Mesenchymal stem cell (in vitro differentiated cells and primary cell): ENCODE data around the gene ARMH3.

Experiments
- DNase-seq: peaks from one replicate; pipeline ENCODE4 v3.0.0-alpha.2; 2013
- H2AFZ ChIP-seq: one replicate; pipeline ENCODE4 v1.6.1; 2013; ENCODE audit warnings: low read depth, mild to moderate bottlenecking, control low read depth, inconsistent platforms, low read length, moderate library complexity
- H2AK5ac ChIP-seq: 2 replicates; pipeline ENCODE4 v1.6.1; 2013; ENCODE audit warnings: low read length, moderate library complexity, mild to moderate bottlenecking, inconsistent platforms; ENCODE audit not compliant: severe bottlenecking
- H2BK120ac ChIP-seq: one replicate; pipeline ENCODE4 v1.6.1; 2013; ENCODE audit warnings: low read depth, mild to moderate bottlenecking, inconsistent platforms, low read length, moderate library complexity
- H2BK12ac ChIP-seq, 2 experiments: one replicate each; pipeline ENCODE4 v1.6.1; 2013; ENCODE audit warnings: inconsistent platforms in 2 of 2, low read length in 2 of 2, mild to moderate bottlenecking in 2 of 2, moderate library complexity in 2 of 2, control low read depth in 1 of 2
- H2BK15ac ChIP-seq: one replicate; pipeline ENCODE4 v1.6.1; 2013; ENCODE audit warnings: mild to moderate bottlenecking, low read depth, inconsistent platforms; ENCODE audit not compliant: poor library complexity, severe bottlenecking
- H2BK5ac ChIP-seq: 2 replicates; pipeline ENCODE4 v1.6.1; 2013; ENCODE audit warnings: low read depth, mild to moderate bottlenecking, low read length, control low read depth, inconsistent platforms; ENCODE audit not compliant: poor library complexity, severe bottlenecking
- H3K14ac ChIP-seq, 2 experiments: one replicate each; pipeline ENCODE4 v1.6.1; 2013; ENCODE audit warnings: inconsistent platforms in 2 of 2, low read length in 2 of 2, control low read depth in 1 of 2, mild to moderate bottlenecking in 1 of 2, moderate library complexity in 1 of 2
- H3K18ac ChIP-seq, 2 experiments: one replicate each; pipeline ENCODE4 v1.6.1; 2013; ENCODE audit warnings: inconsistent platforms in 2 of 2, low read length in 2 of 2, control low read depth in 1 of 2, low read depth in 1 of 2, mild to moderate bottlenecking in 1 of 2
- H3K23ac ChIP-seq, 2 experiments: one replicate each; pipeline ENCODE4 v1.6.1; 2013; ENCODE audit warnings: inconsistent platforms in 2 of 2, low read length in 2 of 2, mild to moderate bottlenecking in 2 of 2, moderate library complexity in 2 of 2, control low read depth in 1 of 2
- H3K27ac ChIP-seq: 2 replicates; pipeline ENCODE4 v1.5.1; 2013; ENCODE audit warnings: mild to moderate bottlenecking, moderate library complexity, low read length, control low read depth, inconsistent platforms; ENCODE audit not compliant: poor library complexity, severe bottlenecking
- H3K27me3 ChIP-seq, 2 experiments: 2 replicates each; pipeline versions ENCODE4 v1.6.1 to v1.7.0; 2013; ENCODE audit warnings: low read length in 2 of 2, mild to moderate bottlenecking in 2 of 2, moderate library complexity in 2 of 2, control low read depth in 1 of 2, inconsistent platforms in 1 of 2; ENCODE audit not compliant: control insufficient read depth in 1 of 2, insufficient read depth in 1 of 2
- H3K36me3 ChIP-seq, 2 experiments: 2 replicates each; pipeline versions ENCODE4 v1.6.1 to v1.7.0; 2013; ENCODE audit warnings: low read length in 2 of 2, control low read depth in 1 of 2, inconsistent platforms in 1 of 2, low read depth in 1 of 2, mild to moderate bottlenecking in 1 of 2; ENCODE audit not compliant: insufficient read depth in 2 of 2, control insufficient read depth in 1 of 2
- H3K4ac ChIP-seq, 2 experiments: one replicate each; pipeline ENCODE4 v1.6.1; 2013; ENCODE audit warnings: inconsistent platforms in 2 of 2, low read length in 2 of 2, mild to moderate bottlenecking in 2 of 2, moderate library complexity in 2 of 2, control low read depth in 1 of 2, low read depth in 1 of 2
- H3K4me1 ChIP-seq: 2 replicates; pipeline ENCODE4 v1.6.1; 2013; ENCODE audit warnings: low read depth, low read length, control low read depth; ENCODE audit not compliant: control insufficient read depth, insufficient read depth
- H3K4me2 ChIP-seq: 2 replicates; pipeline ENCODE4 v1.6.1; 2013; ENCODE audit warnings: low read length, mild to moderate bottlenecking, inconsistent platforms; ENCODE audit not compliant: poor library complexity, severe bottlenecking
- H3K4me3 ChIP-seq, 2 experiments: 2 replicates each; pipeline versions ENCODE4 v1.5.1 to v1.7.0; 2013; ENCODE audit warnings: low read length in 2 of 2, mild to moderate bottlenecking in 2 of 2, control low read depth in 1 of 2, low read depth in 1 of 2; ENCODE audit not compliant: insufficient read depth in 1 of 2
- H3K79me1 ChIP-seq: replicated peaks from 2 replicates; pipeline ENCODE4 v1.6.1; 2013; ENCODE audit warnings: mild to moderate bottlenecking, control low read depth, low read length, inconsistent platforms; ENCODE audit not compliant: poor library complexity, severe bottlenecking
- H3K9ac ChIP-seq: 2 replicates; pipeline ENCODE4 v1.7.0; 2013; ENCODE audit warnings: mild to moderate bottlenecking, low read length, moderate library complexity
- H3K9me3 ChIP-seq: 2 replicates; pipeline ENCODE4 v1.7.0; 2013; ENCODE audit warnings: mild to moderate bottlenecking, low read length; ENCODE audit not compliant: control insufficient read depth
- H4K8ac ChIP-seq: one replicate; pipeline ENCODE4 v1.6.1; 2013; ENCODE audit warnings: inconsistent platforms, mild to moderate bottlenecking, low read length, moderate library complexity
- H4K91ac ChIP-seq: one replicate; pipeline ENCODE4 v1.6.1; 2013; ENCODE audit warnings: mild to moderate bottlenecking, low read length, inconsistent platforms
- WGBS: methylation state at CpG from one replicate; pipeline ENCODE4 v1.1.7; 2013; ENCODE audit warnings: mixed read lengths; 5-methylcytosine and 5-hydroxymethylcytosine counted together

Gene ARMH3

DNA sequence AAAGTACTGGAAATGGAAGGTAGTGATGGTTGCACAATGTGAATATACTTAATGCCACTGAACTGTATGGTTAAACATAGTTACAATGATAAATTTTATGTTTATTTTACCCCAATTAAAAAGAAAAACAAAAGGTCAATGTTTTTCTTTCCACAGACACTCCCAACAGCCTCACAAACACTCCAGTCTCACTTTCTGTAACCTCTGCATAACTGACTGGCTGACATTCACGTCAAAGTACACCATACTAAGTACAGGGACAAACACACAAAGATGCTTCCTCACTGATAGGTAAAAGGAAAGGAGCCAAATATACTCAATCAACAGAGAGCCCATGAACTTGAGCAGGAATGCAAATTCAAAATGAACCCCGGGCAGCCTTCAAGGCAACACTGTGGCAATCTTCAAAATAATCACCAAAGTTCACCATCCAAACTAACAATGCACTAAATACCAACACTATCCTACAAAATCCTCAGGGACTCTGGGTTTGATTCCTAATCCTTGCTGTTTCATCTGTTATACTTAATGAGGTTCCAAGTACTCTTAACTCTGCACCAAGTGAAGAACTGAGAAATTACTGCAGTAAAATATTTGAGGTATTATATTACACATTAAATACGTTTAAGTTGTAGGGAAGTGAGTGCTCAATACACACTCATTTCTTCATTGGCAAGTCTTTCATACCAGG is 90.8 kb downstream of the ARMH3 start:
- H3K36me3 ChIP-seq, result peaks cover 0 to 10% of the 10 kb centered on the region in 2 experiments
- H3K4me2 ChIP-seq, result no peak overlapping the region
- 82% methylated on average over 3 of the region's 3 CpGs for WGBS

DNA sequence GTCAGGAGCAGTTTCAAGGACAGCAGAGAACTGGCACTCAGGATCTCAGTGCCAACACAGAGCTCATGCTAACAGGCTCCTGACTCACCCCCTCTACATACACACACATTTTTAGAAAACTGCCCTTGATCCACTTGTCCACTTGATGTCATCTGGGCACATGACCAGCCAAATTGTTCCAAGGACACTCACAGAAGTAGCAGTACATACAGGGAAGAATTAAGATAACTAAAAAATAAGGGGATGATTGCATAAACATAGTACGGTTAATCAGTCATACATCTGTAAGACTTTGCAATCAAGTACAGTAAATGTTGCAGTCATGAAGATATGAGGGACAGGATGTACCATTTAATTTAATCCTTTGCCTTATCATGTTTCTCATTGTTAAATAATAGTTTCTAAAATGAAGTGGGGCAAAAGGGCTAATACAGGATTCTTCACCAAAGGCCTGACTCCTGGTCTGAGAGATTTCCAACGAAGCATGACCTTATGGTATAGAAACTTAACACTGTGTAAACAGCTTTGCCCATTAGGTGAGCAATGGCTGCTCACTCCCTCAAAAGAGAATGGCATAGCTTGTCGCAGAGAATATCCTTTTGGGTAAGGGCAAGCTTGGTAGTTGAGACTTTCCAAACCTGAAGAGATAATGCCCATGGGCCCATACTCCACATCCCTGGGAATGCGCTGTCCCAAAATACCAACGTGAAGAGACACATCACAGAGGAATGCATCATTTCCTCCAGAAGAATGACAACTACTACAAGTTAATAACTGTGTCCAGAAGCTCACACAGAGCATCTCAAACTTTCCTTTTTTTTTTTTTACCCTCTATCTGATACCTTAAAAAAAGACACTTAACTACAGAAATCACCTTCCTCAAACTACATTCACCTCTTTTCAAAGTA is 94.1 kb downstream of the ARMH3 start:
- Histone ChIP-seq H3K27me3 (no peaks in the 10 kb centered on the region), H2BK15ac (no peak overlapping the region), H3K18ac (no peak overlapping the region), H3K4me3 (no peak overlapping the region), H3K14ac (no peak overlapping the region), H4K91ac (no peak overlapping the region), H2BK5ac (no peak overlapping the region), H3K79me1 (peaks cover 24% of the 10 kb centered on the region), H3K9ac (no peak overlapping the region), H3K27ac (no peak overlapping the region), H3K23ac (no peak overlapping the region), H3K4ac (no peak overlapping the region), H3K4me2 (no peak overlapping the region), H2AFZ (no peak overlapping the region), H3K36me3 (peaks cover 0 to 11% of the 10 kb centered on the region in 2 experiments), H2BK12ac (no peak overlapping the region), H2BK120ac (no peak overlapping the region), H4K8ac (no peak overlapping the region), H2AK5ac (no peak overlapping the region), H3K4me1 (no peaks in the 10 kb centered on the region), H3K9me3 (no peaks in the 10 kb centered on the region)
- WGBS, result 59% methylated on average over 5 of the region's 5 CpGs
- DNase-seq, result peak; percentile 50

More for the DNA sequence above, 90.8 kb downstream of the ARMH3 start:
- no peak overlapping the region for H3K27ac ChIP-seq
- DNase-seq, result no peak
- no peak overlapping the region for H3K18ac ChIP-seq
- no peak overlapping the region for H3K4me3 ChIP-seq
- H4K8ac ChIP-seq, result no peak overlapping the region
- no peak overlapping the region for H3K9ac ChIP-seq
- H3K79me1 ChIP-seq, result peaks cover 8% of the 10 kb centered on the region
- no peak overlapping the region for H2BK120ac ChIP-seq
- no peak overlapping the region for H2BK5ac ChIP-seq
- no peak overlapping the region for H2AK5ac ChIP-seq
- no peak overlapping the region for H4K91ac ChIP-seq
- H3K23ac ChIP-seq, result no peak overlapping the region
- H2AFZ ChIP-seq, result no peak overlapping the region
- no peaks in the 10 kb centered on the region for H3K27me3 ChIP-seq
- no peak overlapping the region for H2BK12ac ChIP-seq
- no peak overlapping the region for H3K4ac ChIP-seq
- H3K14ac ChIP-seq, result no peak overlapping the region
- no peak overlapping the region for H2BK15ac ChIP-seq
- H3K4me1 ChIP-seq, result no peaks in the 10 kb centered on the region
- no peaks in the 10 kb centered on the region for H3K9me3 ChIP-seq

DNA sequence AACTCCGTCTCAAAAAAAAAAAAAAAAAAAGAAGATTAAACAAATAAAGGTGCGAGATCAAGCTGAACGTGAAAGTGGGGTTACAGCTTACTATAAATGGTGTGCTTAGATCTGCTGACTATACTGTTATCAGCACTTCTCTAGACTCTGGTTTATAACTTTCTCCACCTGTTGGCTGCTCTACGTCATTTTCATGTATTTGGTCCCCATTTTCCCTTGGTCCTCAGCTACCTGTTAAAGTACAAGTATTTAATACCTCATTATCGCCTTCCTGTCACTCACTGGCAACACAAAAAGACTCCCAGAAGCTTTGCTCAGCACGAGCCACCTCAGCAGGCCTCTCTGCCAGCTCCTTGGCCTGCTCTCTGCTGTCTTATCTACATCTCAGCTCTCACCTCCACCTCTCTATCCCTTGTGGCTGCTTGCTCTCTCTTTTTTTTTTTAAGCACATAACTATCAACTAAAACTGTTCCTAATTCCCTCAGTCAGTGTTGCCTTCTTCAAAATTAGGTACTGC is 95.0 kb downstream of the ARMH3 start:
- Histone ChIP-seq H4K91ac (no peak overlapping the region), H3K27ac (no peak overlapping the region), H4K8ac (no peak overlapping the region), H3K4ac (no peak overlapping the region), H3K36me3 (peaks cover 0 to 18% of the 10 kb centered on the region in 2 experiments), H3K18ac (no peak overlapping the region), H3K4me1 (no peaks in the 10 kb centered on the region), H3K23ac (no peak overlapping the region), H3K9me3 (no peaks in the 10 kb centered on the region), H2BK120ac (no peak overlapping the region), H2AK5ac (no peak overlapping the region), H3K9ac (no peak overlapping the region), H2BK12ac (no peak overlapping the region), H2BK5ac (no peak overlapping the region), H3K4me3 (no peak overlapping the region), H3K27me3 (no peaks in the 10 kb centered on the region), H3K14ac (no peak overlapping the region), H3K79me1 (peaks cover 24% of the 10 kb centered on the region), H3K4me2 (no peak overlapping the region), H2BK15ac (no peak overlapping the region), H2AFZ (no peak overlapping the region)
- no peak for DNase-seq
- WGBS, result 88% methylated on average over 6 of the region's 6 CpGs

DNA sequence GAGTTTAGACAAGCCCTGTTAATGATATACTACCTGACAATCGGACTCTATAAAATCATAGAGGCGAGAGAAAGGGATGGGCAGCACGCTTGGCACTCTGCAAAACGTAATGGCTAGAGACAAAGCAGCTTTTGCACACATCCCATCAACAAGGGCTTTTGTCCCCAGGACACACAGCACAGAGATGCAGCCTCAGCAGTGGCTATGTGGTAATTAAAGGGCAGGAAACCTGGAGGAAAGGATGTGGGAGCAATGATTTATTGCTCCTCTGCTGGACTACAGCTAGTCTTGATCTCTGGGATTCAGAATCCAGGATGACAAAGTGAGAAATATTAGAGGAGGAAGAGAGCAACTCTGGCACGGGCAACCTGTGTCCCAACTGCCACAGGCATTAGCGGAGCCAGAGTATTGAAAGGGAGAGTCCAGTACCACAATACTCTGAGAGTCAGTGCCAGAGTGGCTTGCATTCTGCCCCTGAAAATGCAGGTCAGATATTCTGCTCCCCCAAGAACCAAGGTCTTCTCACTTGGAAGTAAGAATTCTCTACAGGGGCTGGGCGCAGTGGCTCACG is 96.5 kb downstream of the ARMH3 start:
- no peak overlapping the region for H2BK15ac ChIP-seq
- no peak overlapping the region for H3K23ac ChIP-seq
- no peak overlapping the region for H3K4me2 ChIP-seq
- WGBS, result 82% methylated on average over 8 of the region's 8 CpGs
- no peaks in the 10 kb centered on the region for H3K9me3 ChIP-seq
- no peak for DNase-seq
- no peak overlapping the region for H2BK12ac ChIP-seq
- no peaks in the 10 kb centered on the region for H3K4me1 ChIP-seq
- H3K14ac ChIP-seq, result no peak overlapping the region
- H3K27ac ChIP-seq, result no peak overlapping the region
- H3K27me3 ChIP-seq, result no peaks in the 10 kb centered on the region
- H3K36me3 ChIP-seq, result peaks cover 0 to 33% of the 10 kb centered on the region in 2 experiments
- no peak overlapping the region for H4K8ac ChIP-seq
- no peak overlapping the region for H4K91ac ChIP-seq
- no peak overlapping the region for H3K4ac ChIP-seq
- H3K79me1 ChIP-seq, result peaks cover 20% of the 10 kb centered on the region
- no peak overlapping the region for H3K4me3 ChIP-seq
- H2BK5ac ChIP-seq, result no peak overlapping the region
- H3K18ac ChIP-seq, result no peak overlapping the region
- no peak overlapping the region for H3K9ac ChIP-seq
- no peak overlapping the region for H2AFZ ChIP-seq
- H2BK120ac ChIP-seq, result no peak overlapping the region
- no peak overlapping the region for H2AK5ac ChIP-seq
